HCT116 (cell line): ENCODE measurements around the gene SYNJ2. TPM values are rescaled to one million over a fixed set of nuclear protein-coding genes. Genes with fewer than 3 reads are reported as not detected.

Experiments
- ATAC-seq: fragments of 200-7000 bp; cut with Tn5 transposase; 2 replicates; pipeline ENCODE4 v1.9.1; 2020; ENCODE audit warnings: mild to moderate bottlenecking, moderate library complexity
- BruUV-seq: library from RNA; stranded (reverse); fragments of 400-500 nt; replicated peaks from 2 replicates; lab custom pipeline; 2021; lab: Mats Ljungman, UMichigan
- CTCF ChIA-PET: fragments of 300-600 bp; sonication (Branson Sonifier 250); formaldehyde crosslinking; loops from one replicate; lab custom pipeline; 2021; ENCODE audit warnings: antibody characterized with exemption; lab: Charles Lee
- POLR2A ChIA-PET: fragments of 300-600, 350-600 bp; sonication (Branson Sonifier 250); formaldehyde crosslinking; loops from one replicate; lab custom pipeline; 2021; ENCODE audit warnings: antibody characterized with exemption; lab: Charles Lee
- RAD21 ChIA-PET, 2 experiments: fragments of 300-600 bp; sonication (Branson Sonifier 250); formaldehyde crosslinking; loops; one replicate each; lab custom pipeline; 2023; ENCODE audit warnings: low total read pairs in 2 of 2; ENCODE audit not compliant: uncharacterized antibody in 2 of 2, unreplicated experiment in 2 of 2, low non-redundant PET in 1 of 2; lab: Charles Lee
- DNase-seq: peaks from one replicate; pipeline ENCODE4 v3.0.0-alpha.2; 2010; ENCODE audit warnings: low read depth, low spot score
- H2AFZ ChIP-seq: fragments of 200-600 bp; shearing (Covaris generic), sonication (generic); 2 replicates; pipeline ENCODE4 v1.6.1; 2017; ENCODE audit warnings: low read depth, mixed run types, mixed read lengths, antibody characterized with exemption, low read length; ENCODE audit not compliant: poor library complexity, severe bottlenecking
- H3K27ac ChIP-seq: 2 replicates; pipeline ENCODE4 v1.5.1; 2012; ENCODE audit warnings: low read depth, low read length
- H3K27me3 ChIP-seq: fragments of 200-600 bp; sonication (generic); 2 replicates; pipeline ENCODE4 v1.6.1; 2016; ENCODE audit warnings: mixed run types, low read length, mixed read lengths; ENCODE audit not compliant: insufficient read depth
- H3K36me3 ChIP-seq, 2 experiments: fragments of 200-500 bp in 1 of 2; fragments of 200-600 bp in 1 of 2; sonication (Bioruptor generic) in 1 of 2; sonication (generic) in 1 of 2; 2 replicates each; pipeline versions ENCODE4 v1.5.1 to v1.6.1; 2014 to 2016; ENCODE audit warnings: low read length in 2 of 2, inconsistent platforms in 1 of 2, mixed read lengths in 1 of 2, mixed run types in 1 of 2; ENCODE audit not compliant: insufficient read depth in 2 of 2, control insufficient read depth in 1 of 2
- H3K4me1 ChIP-seq, 2 experiments: fragments of 200-600 bp in 1 of 2; sonication (generic) in 1 of 2; 2 replicates each; pipeline versions ENCODE4 v1.5.1 to v1.6.1; 2012 to 2017; ENCODE audit warnings: low read length in 2 of 2, inconsistent platforms in 1 of 2, mild to moderate bottlenecking in 1 of 2, mixed read lengths in 1 of 2, mixed run types in 1 of 2, moderate library complexity in 1 of 2; ENCODE audit not compliant: insufficient read depth in 2 of 2, control insufficient read depth in 1 of 2
- H3K4me2 ChIP-seq: fragments of 200-600 bp; sonication (generic); 2 replicates; pipeline ENCODE4 v1.6.1; 2017; ENCODE audit warnings: mixed run types, low read length, mixed read lengths
- H3K4me3 ChIP-seq, 2 experiments: fragments of 200-600 bp in 1 of 2; sonication (generic) in 1 of 2; replicated peaks in 1 of 2; 2 replicates each; pipeline ENCODE4 v1.5.1; 2011 to 2016; ENCODE audit warnings: low read length in 2 of 2, control low read depth in 1 of 2, low read depth in 1 of 2, mild to moderate bottlenecking in 1 of 2, mixed read lengths in 1 of 2, mixed run types in 1 of 2
- H3K79me2 ChIP-seq: fragments of 200-600 bp; sonication (generic); 2 replicates; pipeline ENCODE4 v1.6.1; 2017; ENCODE audit warnings: mild to moderate bottlenecking, mixed run types, low read length, moderate library complexity, mixed read lengths; ENCODE audit not compliant: insufficient read depth
- H3K9ac ChIP-seq: fragments of 200-600 bp; sonication (generic); 2 replicates; pipeline ENCODE4 v1.6.1; 2016; ENCODE audit warnings: low read length, mixed read lengths
- H3K9me2 ChIP-seq: fragments of 200-600 bp; sonication (generic), shearing (Covaris generic); 2 replicates; pipeline ENCODE4 v1.6.1; 2017; ENCODE audit warnings: mixed run types, mild to moderate bottlenecking, moderate library complexity; ENCODE audit not compliant: insufficient read depth
- H3K9me3 ChIP-seq, 2 experiments: fragments of 200-500 bp in 1 of 2; fragments of 200-600 bp in 1 of 2; sonication (Bioruptor generic) in 1 of 2; sonication (generic) in 1 of 2; 2 replicates each; pipeline ENCODE4 v1.6.1; 2014 to 2017; ENCODE audit warnings: low read length in 2 of 2, mixed read lengths in 2 of 2, inconsistent platforms in 1 of 2, low read depth in 1 of 2, mild to moderate bottlenecking in 1 of 2, mixed run types in 1 of 2, moderate library complexity in 1 of 2; ENCODE audit not compliant: control insufficient read depth in 1 of 2, insufficient read depth in 1 of 2
- H4K20me1 ChIP-seq: fragments of 200-600 bp; sonication (generic), shearing (Covaris generic); 2 replicates; pipeline ENCODE4 v1.6.1; 2017; ENCODE audit warnings: mixed run types, mild to moderate bottlenecking, moderate library complexity; ENCODE audit not compliant: insufficient read depth
- SP1 ChIP-seq: IDR thresholded peaks from 2 replicates; pipeline ENCODE4 v1.6.1; 2012; ENCODE audit warnings: low read depth
- ZFX ChIP-seq: fragments of 450-650 bp; IDR thresholded peaks from 2 replicates; pipeline ENCODE4 v1.6.1; 2017
- ZNF274 ChIP-seq: fragments of 200-500 bp; sonication (Bioruptor generic); IDR thresholded peaks from 2 replicates; pipeline ENCODE4 v1.6.1; 2014; ENCODE audit warnings: mild to moderate bottlenecking, low read depth, low read length, inconsistent platforms
- intact Hi-C: fragments of 100-400 bp; cut with micrococcal nuclease; formaldehyde crosslinking; loops from 2 replicates; pipeline ENCODE4 v1.10.0; 2022
- total RNA-seq: library from RNA; stranded (reverse); gene quantifications from one replicate; pipeline ENCODE4 v1.2.1, GENCODE V29; 2021; ENCODE audit not compliant: unreplicated experiment
- TF ChIP-seq, protein P1 (sequence below), 3 experiments: fragments of 200-600 bp in 1 of 3; sonication (generic) in 1 of 3; IDR thresholded peaks in 2 of 3; conservative IDR thresholded peaks in 1 of 3; 2 replicates each; pipeline ENCODE4 v1.5.1; 2012 to 2017; ENCODE audit warnings: low read depth in 2 of 3, low read length in 2 of 3, antibody characterized with exemption in 1 of 3, borderline replicate concordance in 1 of 3, control low read depth in 1 of 3, mild to moderate bottlenecking in 1 of 3, mixed read lengths in 1 of 3, mixed run types in 1 of 3, moderate library complexity in 1 of 3; ENCODE audit not compliant: insufficient read depth in 1 of 3
- TF ChIP-seq, protein P2 (sequence below): IDR thresholded peaks from 2 replicates; pipeline ENCODE4 v1.6.1; 2012

SYNJ2 gene
- total RNA-seq, 1 experiment from 2014 or later, result 23.9 TPM

GRCh38 chr6:158009935-158010585 is 28.4 kb downstream of the SYNJ2 start:
- Histone ChIP-seq H3K79me2 (peaks cover 59% of the 10 kb centered on the region), H3K36me3 (no peaks in the 10 kb centered on the region), H3K4me1 (peaks cover 8 to 11% of the 10 kb centered on the region in 2 experiments), H3K9me3 (no peaks in the 10 kb centered on the region), H3K27me3 (no peaks in the 10 kb centered on the region), H3K9me2 (no peaks in the 10 kb centered on the region), H3K4me2 (no peak overlapping the region), H4K20me1 (no peaks in the 10 kb centered on the region), H3K27ac (no peak overlapping the region), H2AFZ (no peak overlapping the region), H3K9ac (no peak overlapping the region), H3K4me3 (no peak overlapping the region)
- ChIA-PET CTCF (no interaction called here), POLR2A (no interaction called here), RAD21 (no interaction called here)
- intact Hi-C loops, result no loop called here
- no TSS peak for BruUV-seq
- TF ChIP-seq ZFX, result no peak
- TF ChIP-seq, protein P1, sequence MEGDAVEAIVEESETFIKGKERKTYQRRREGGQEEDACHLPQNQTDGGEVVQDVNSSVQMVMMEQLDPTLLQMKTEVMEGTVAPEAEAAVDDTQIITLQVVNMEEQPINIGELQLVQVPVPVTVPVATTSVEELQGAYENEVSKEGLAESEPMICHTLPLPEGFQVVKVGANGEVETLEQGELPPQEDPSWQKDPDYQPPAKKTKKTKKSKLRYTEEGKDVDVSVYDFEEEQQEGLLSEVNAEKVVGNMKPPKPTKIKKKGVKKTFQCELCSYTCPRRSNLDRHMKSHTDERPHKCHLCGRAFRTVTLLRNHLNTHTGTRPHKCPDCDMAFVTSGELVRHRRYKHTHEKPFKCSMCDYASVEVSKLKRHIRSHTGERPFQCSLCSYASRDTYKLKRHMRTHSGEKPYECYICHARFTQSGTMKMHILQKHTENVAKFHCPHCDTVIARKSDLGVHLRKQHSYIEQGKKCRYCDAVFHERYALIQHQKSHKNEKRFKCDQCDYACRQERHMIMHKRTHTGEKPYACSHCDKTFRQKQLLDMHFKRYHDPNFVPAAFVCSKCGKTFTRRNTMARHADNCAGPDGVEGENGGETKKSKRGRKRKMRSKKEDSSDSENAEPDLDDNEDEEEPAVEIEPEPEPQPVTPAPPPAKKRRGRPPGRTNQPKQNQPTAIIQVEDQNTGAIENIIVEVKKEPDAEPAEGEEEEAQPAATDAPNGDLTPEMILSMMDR (IDR thresholded peaks at IDR 0.05 in 2 of 3, conservative IDR thresholded peaks at IDR 0.05 in 1 of 3; ENCODE audit: borderline replicate concordance in 1 of 3, insufficient read depth in 1 of 3, low read depth in 2 of 3, low read length in 2 of 3), result no peak
- TF ChIP-seq, protein P2, sequence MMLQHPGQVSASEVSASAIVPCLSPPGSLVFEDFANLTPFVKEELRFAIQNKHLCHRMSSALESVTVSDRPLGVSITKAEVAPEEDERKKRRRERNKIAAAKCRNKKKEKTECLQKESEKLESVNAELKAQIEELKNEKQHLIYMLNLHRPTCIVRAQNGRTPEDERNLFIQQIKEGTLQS, result no peak
- no peak for TF ChIP-seq SP1
- TF ChIP-seq ZNF274, result no peak
- no peak for ATAC-seq
- DNase-seq, result no peak
